CD4-positive, CD25-positive, alpha-beta regulatory T cell (primary cell): ENCODE measurements around the gene COL7A1. TPM values are rescaled to one million over a fixed set of nuclear protein-coding genes. Genes with fewer than 3 reads are reported as not detected.

Experiments used
- ATAC-seq, 2 donors: fragments of 150-1000 bp; cut with Tn5 transposase; one replicate each; pipeline ENCODE4 v1.10.0; 2021; ENCODE audit warnings: low read depth in 2 of 2, moderate number of reproducible peaks in 2 of 2, moderate library complexity in 1 of 2
- DNase-seq, 3 donors: peaks; one replicate each; pipeline versions ENCODE4 v3.0.0 to v3.0.0-alpha.2; 2012 to 2022; ENCODE audit warnings: mixed read lengths in 1 of 3
- H3K27ac ChIP-seq: one replicate; pipeline ENCODE4 v1.7.0; 2013; ENCODE audit warnings: mild to moderate bottlenecking, low read length; ENCODE audit not compliant: insufficient read depth, poor library complexity, severe bottlenecking
- H3K27me3 ChIP-seq: one replicate; pipeline ENCODE4 v1.7.0; 2013; ENCODE audit warnings: low read length; ENCODE audit not compliant: control insufficient read depth, insufficient read depth
- H3K36me3 ChIP-seq: one replicate; pipeline ENCODE4 v1.7.0; 2013; ENCODE audit warnings: mild to moderate bottlenecking, low read length, moderate library complexity; ENCODE audit not compliant: control insufficient read depth, insufficient read depth
- H3K4me1 ChIP-seq: 2 replicates; pipeline ENCODE4 v1.7.0; 2013; ENCODE audit warnings: mild to moderate bottlenecking, low read length; ENCODE audit not compliant: insufficient read depth, control insufficient read depth, poor library complexity, severe bottlenecking
- H3K4me3 ChIP-seq: one replicate; pipeline ENCODE4 v1.7.0; 2013; ENCODE audit warnings: low read depth, mild to moderate bottlenecking, low read length, moderate library complexity
- H3K9me3 ChIP-seq, 2 experiments: 1 replicate in 1 of 2; 2 replicates in 1 of 2; pipeline ENCODE4 v1.7.0; 2013; ENCODE audit warnings: low read length in 2 of 2, mild to moderate bottlenecking in 1 of 2, moderate library complexity in 1 of 2; ENCODE audit not compliant: control insufficient read depth in 2 of 2
- H3K27ac Mint-ChIP-seq, 3 donors: one replicate each; pipeline ENCODE4 v1.8.0; 2020 to 2022; ENCODE audit warnings: mild to moderate bottlenecking in 3 of 3, mixed read lengths in 3 of 3, moderate library complexity in 2 of 3
- H3K27me3 Mint-ChIP-seq: one replicate; pipeline ENCODE4 v1.8.0; 2022; ENCODE audit warnings: mild to moderate bottlenecking, mixed read lengths
- H3K36me3 Mint-ChIP-seq: one replicate; pipeline ENCODE4 v1.8.0; 2020; ENCODE audit warnings: mixed read lengths
- H3K4me1 Mint-ChIP-seq, 4 donors: one replicate each; pipeline ENCODE4 v1.8.0; 2020 to 2022; ENCODE audit warnings: mixed read lengths in 4 of 4, mild to moderate bottlenecking in 1 of 4
- H3K4me3 Mint-ChIP-seq, 4 donors: one replicate each; pipeline ENCODE4 v1.8.0; 2020 to 2022; ENCODE audit warnings: mild to moderate bottlenecking in 4 of 4, mixed read lengths in 4 of 4, moderate library complexity in 3 of 4
- H3K9me3 Mint-ChIP-seq, 7 donors: one replicate each; pipeline ENCODE4 v1.8.0; 2020 to 2022; ENCODE audit warnings: mixed read lengths in 7 of 7, mild to moderate bottlenecking in 3 of 7, moderate library complexity in 2 of 7
- polyA plus RNA-seq, 4 donors: library from polyadenylated mRNA; unstranded; fragments of 300-500 nt; fragmentation: Illumina TruSeq; gene quantifications; one replicate each; pipeline ENCODE4 v1.2.3, GENCODE V29; 2021
- total RNA-seq: library from RNA; stranded (reverse); gene quantifications from one replicate; pipeline ENCODE4 v1.2.3, GENCODE V29; 2022

Gene COL7A1
- total and polyA plus RNA-seq, 5 donors from 2014 or later = 1.1 TPM; not detected in 4

- no peak overlapping the region for H3K4me3 Mint-ChIP-seq
- DNase-seq (peak; percentile 67 to 78 (median 77)), ATAC-seq (peak; percentile 87 to 92)
- Histone ChIP-seq H3K27me3 (no peaks in the 10 kb centered on the region), H3K9me3 (no peaks in the 10 kb centered on the region), H3K36me3 (no peaks in the 10 kb centered on the region), H3K4me3 (no peak overlapping the region), H3K27ac (no peak overlapping the region), H3K4me1 (peaks cover 4% of the 10 kb centered on the region)
- H3K36me3 Mint-ChIP-seq = no peaks in the 10 kb centered on the region
- H3K27ac Mint-ChIP-seq = no peak overlapping the region
- H3K4me1 Mint-ChIP-seq = peaks cover 0 to 5% (median 0%) of the 10 kb centered on the region in 4 donors
- H3K27me3 Mint-ChIP-seq = no peaks in the 10 kb centered on the region
- H3K9me3 Mint-ChIP-seq = no peaks in the 10 kb centered on the region
These were observed 46.1 kb downstream of the COL7A1 start for GRCh38 chr3:48548729-48549705.

DNA sequence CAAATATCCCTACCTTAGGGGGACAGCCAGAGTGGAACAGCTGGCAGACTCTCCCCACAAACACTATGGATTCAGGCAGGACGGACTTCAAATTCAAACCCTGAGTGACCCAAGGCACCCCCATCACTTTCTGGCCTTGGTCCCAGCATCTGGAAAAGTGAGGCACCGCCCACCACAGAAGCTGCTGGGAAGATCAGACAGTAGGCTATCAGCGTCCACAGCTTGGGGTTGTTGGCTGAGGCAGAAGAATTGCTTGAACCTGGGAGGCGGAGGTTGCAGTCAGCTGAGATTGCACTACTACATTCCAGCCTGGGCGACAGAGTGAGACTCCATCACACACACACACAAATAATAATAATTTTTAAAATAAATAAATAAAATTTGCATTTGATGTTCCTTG is 47.0 kb downstream of the COL7A1 start:
- Histone ChIP-seq H3K9me3 (no peaks in the 10 kb centered on the region), H3K27ac (no peak overlapping the region), H3K27me3 (no peaks in the 10 kb centered on the region), H3K36me3 (no peaks in the 10 kb centered on the region), H3K4me3 (no peak overlapping the region), H3K4me1 (peaks cover 4% of the 10 kb centered on the region)
- Mint-ChIP-seq H3K27ac (no peak overlapping the region), H3K4me1 (peaks cover 0 to 5% (median 0%) of the 10 kb centered on the region in 4 donors), H3K27me3 (no peaks in the 10 kb centered on the region), H3K36me3 (no peaks in the 10 kb centered on the region), H3K9me3 (no peaks in the 10 kb centered on the region), H3K4me3 (no peak overlapping the region)
- DNase-seq = no peak
- ATAC-seq = no peak

GRCh38 chr3:48546203-48546829 is 48.8 kb downstream of the COL7A1 start:
- Mint-ChIP-seq H3K27ac (no peak overlapping the region), H3K4me3 (no peak overlapping the region), H3K4me1 (peaks cover 0 to 5% (median 0%) of the 10 kb centered on the region in 4 donors), H3K9me3 (no peaks in the 10 kb centered on the region), H3K27me3 (no peaks in the 10 kb centered on the region), H3K36me3 (no peaks in the 10 kb centered on the region)
- no peak overlapping the region for H3K4me3 ChIP-seq
- no peaks in the 10 kb centered on the region for H3K36me3 ChIP-seq
- H3K4me1 ChIP-seq = peaks cover 4% of the 10 kb centered on the region
- DNase-seq = no peak
- H3K27ac ChIP-seq = no peak overlapping the region
- H3K9me3 ChIP-seq = no peaks in the 10 kb centered on the region
- H3K27me3 ChIP-seq = no peaks in the 10 kb centered on the region
- ATAC-seq = no peak

DNA sequence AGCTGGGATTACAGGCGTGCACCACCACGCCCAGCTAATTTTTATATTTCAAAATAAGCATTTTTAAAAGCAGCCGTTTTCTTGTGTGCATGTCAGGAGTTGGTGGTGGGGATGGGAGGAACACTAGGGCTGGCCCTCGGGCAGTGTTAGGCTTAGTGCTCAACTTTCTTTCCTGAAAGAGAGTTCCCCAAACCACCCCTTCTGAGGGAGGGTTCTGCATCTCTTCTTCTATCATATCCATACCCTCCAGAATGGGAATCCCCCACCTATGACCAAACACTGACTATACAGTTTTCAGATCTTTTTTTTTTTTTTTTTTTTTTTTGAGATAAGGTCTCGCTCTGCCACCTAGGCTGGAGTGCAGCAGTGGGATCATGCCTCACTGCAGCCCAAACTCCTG is 51.0 kb downstream of the COL7A1 start:
- H3K27me3 Mint-ChIP-seq = no peaks in the 10 kb centered on the region

GRCh38 chr3:48543271-48543866 is 51.8 kb downstream of the COL7A1 start:
- H3K27me3 ChIP-seq = no peaks in the 10 kb centered on the region
- H3K4me3 Mint-ChIP-seq = no peak overlapping the region
- DNase-seq = no peak
- H3K27ac ChIP-seq = no peak overlapping the region
- H3K36me3 ChIP-seq = no peaks in the 10 kb centered on the region
- no peaks in the 10 kb centered on the region for H3K27me3 Mint-ChIP-seq
- H3K36me3 Mint-ChIP-seq = no peaks in the 10 kb centered on the region
- peaks cover 0 to under 1% (median 0%) of the 10 kb centered on the region in 4 donors for H3K4me1 Mint-ChIP-seq
- no peak for ATAC-seq
- no peak overlapping the region for H3K27ac Mint-ChIP-seq
- no peaks in the 10 kb centered on the region for H3K9me3 ChIP-seq
- H3K4me1 ChIP-seq = no peaks in the 10 kb centered on the region
- no peak overlapping the region for H3K4me3 ChIP-seq
- no peaks in the 10 kb centered on the region for H3K9me3 Mint-ChIP-seq

More for the DNA sequence above, 51.0 kb downstream of the COL7A1 start:
- no peak for DNase-seq
- ATAC-seq = no peak
- no peaks in the 10 kb centered on the region for H3K27me3 ChIP-seq
- H3K4me3 ChIP-seq = no peak overlapping the region
- no peak overlapping the region for H3K27ac Mint-ChIP-seq
- peaks cover 0 to 5% (median 0%) of the 10 kb centered on the region in 4 donors for H3K4me1 Mint-ChIP-seq
- no peak overlapping the region for H3K4me3 Mint-ChIP-seq
- H3K36me3 ChIP-seq = no peaks in the 10 kb centered on the region
- H3K27ac ChIP-seq = no peak overlapping the region
- H3K9me3 Mint-ChIP-seq = no peaks in the 10 kb centered on the region
- no peaks in the 10 kb centered on the region for H3K9me3 ChIP-seq
- H3K36me3 Mint-ChIP-seq = no peaks in the 10 kb centered on the region
- peaks cover 4% of the 10 kb centered on the region for H3K4me1 ChIP-seq

DNA sequence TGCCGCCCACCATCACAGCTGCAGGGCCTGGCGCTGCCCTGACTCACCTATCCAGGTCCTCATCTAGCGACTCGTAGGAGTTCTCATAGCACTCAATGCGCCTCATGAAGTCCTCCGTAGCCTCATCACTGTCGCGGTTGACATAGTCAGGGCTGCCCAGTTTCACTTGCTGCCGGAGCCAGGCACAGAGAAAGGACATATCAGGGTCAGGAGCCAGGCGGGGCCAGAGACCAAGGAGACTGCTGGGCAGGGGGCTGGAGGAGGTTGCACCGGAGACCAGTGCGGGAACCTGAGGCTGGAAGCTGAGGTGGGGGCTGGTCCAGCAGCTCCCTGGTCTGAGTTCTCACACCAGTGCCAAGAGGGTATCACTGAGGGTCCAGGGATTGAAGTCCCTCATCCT is 56.7 kb downstream of the COL7A1 start:
- no peaks in the 10 kb centered on the region for H3K9me3 ChIP-seq
- H3K27me3 ChIP-seq = no peaks in the 10 kb centered on the region
- Mint-ChIP-seq H3K4me1 (no peaks in the 10 kb centered on the region), H3K9me3 (no peaks in the 10 kb centered on the region), H3K36me3 (peaks cover 13% of the 10 kb centered on the region), H3K27ac (no peak overlapping the region), H3K4me3 (no peak overlapping the region), H3K27me3 (no peaks in the 10 kb centered on the region)
- H3K36me3 ChIP-seq = no peaks in the 10 kb centered on the region
- no peaks in the 10 kb centered on the region for H3K4me1 ChIP-seq
- no peak overlapping the region for H3K4me3 ChIP-seq
- H3K27ac ChIP-seq = no peak overlapping the region
- no peak for DNase-seq
- ATAC-seq = no peak

GRCh38 chr3:48536785-48537184 is 58.3 kb downstream of the COL7A1 start:
- H3K27ac ChIP-seq = no peak overlapping the region
- Mint-ChIP-seq H3K4me1 (no peaks in the 10 kb centered on the region), H3K4me3 (no peak overlapping the region), H3K9me3 (no peaks in the 10 kb centered on the region), H3K27me3 (no peaks in the 10 kb centered on the region), H3K27ac (no peak overlapping the region), H3K36me3 (peaks cover 13% of the 10 kb centered on the region)
- H3K36me3 ChIP-seq = no peaks in the 10 kb centered on the region
- DNase-seq (no peak), ATAC-seq (no peak)
- H3K4me3 ChIP-seq = no peak overlapping the region
- no peaks in the 10 kb centered on the region for H3K27me3 ChIP-seq
- H3K4me1 ChIP-seq = no peaks in the 10 kb centered on the region
- H3K9me3 ChIP-seq = no peaks in the 10 kb centered on the region
